HL-60 (cell line): ENCODE measurements around the gene TM6SF1.

Source experiments
- CTCF ChIP-seq: IDR thresholded peaks from one replicate; pipeline ENCODE4 v1.5.1; 2011; ENCODE audit warnings: low read length, control low read depth, inconsistent platforms; ENCODE audit not compliant: insufficient read depth
- POLR2AphosphoS5 ChIP-seq: IDR thresholded peaks from 2 replicates; pipeline ENCODE4 v1.6.1; 2012; ENCODE audit warnings: low read depth
- SPI1 ChIP-seq: IDR thresholded peaks from 2 replicates; pipeline ENCODE4 v1.6.1; 2012; ENCODE audit warnings: low read depth, mild to moderate bottlenecking, borderline replicate concordance

GRCh38 chr15:83129791-83130190 is 22.3 kb downstream of the TM6SF1 start:
- TF ChIP-seq CTCF (no peak), POLR2AphosphoS5 (no peak), SPI1 (no peak)
